NCI-H345 (cell line): ENCODE measurements around the gene FAM217A.

Experiments
- DNase-seq: peaks from one replicate; lab custom pipeline; 2025; lab: John Stamatoyannopoulos, UW

The FAM217A gene

GRCh38 chr6:4021133-4021853 is 57.6 kb downstream of the FAM217A start:
- DNase-seq, result peak; percentile 82

- no peak for DNase-seq
These were observed 58.2 kb downstream of the FAM217A start for GRCh38 chr6:4020822-4021132.

- DNase-seq, result no peak
These were observed 60.1 kb downstream of the FAM217A start for GRCh38 chr6:4018924-4019236.
